ENCODE data around the gene DENND4A.

DNA sequence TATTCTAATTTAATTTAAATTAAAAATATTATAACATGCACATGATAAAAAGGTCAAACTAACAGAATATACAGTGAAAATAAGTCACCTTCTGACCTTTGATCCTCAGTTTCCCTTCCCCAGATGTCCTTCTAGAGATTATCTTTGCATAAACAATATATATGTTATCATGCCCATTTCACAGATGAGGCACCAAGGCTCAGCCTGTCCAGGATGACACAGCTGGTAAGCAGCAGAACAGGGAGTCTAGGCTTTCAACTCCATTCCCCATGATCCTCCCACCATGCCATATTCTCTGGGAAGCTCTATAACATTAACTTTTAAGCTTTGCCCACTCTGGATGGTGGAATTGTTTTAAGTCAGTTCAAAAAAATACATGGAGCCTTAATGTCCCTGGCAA, 169.0 kb downstream of the DENND4A start:
- TF ChIP-seq POLR2A (IDR thresholded peaks at IDR 0.05; ENCODE audit: low read depth, low read length) (no peak), POLR2AphosphoS5 (IDR thresholded peaks at IDR 0.05; ENCODE audit: low read depth, low read length) (no peak), TAF1 (IDR thresholded peaks at IDR 0.05; ENCODE audit: borderline replicate concordance, low read depth, low read length) (no peak)

Measured in GM12892 (cell line).